Measurements from ENCODE around the gene APOA1.
A peak's percentile ranks its signal among the peaks of the same experiment; 100 is the strongest.
"Not testable (repeated sequence)": the region's sequence is repeated elsewhere in the genome, so short reads cannot be mapped to it uniquely, and the experiment has no call there.

APOA1 gene

DNA sequence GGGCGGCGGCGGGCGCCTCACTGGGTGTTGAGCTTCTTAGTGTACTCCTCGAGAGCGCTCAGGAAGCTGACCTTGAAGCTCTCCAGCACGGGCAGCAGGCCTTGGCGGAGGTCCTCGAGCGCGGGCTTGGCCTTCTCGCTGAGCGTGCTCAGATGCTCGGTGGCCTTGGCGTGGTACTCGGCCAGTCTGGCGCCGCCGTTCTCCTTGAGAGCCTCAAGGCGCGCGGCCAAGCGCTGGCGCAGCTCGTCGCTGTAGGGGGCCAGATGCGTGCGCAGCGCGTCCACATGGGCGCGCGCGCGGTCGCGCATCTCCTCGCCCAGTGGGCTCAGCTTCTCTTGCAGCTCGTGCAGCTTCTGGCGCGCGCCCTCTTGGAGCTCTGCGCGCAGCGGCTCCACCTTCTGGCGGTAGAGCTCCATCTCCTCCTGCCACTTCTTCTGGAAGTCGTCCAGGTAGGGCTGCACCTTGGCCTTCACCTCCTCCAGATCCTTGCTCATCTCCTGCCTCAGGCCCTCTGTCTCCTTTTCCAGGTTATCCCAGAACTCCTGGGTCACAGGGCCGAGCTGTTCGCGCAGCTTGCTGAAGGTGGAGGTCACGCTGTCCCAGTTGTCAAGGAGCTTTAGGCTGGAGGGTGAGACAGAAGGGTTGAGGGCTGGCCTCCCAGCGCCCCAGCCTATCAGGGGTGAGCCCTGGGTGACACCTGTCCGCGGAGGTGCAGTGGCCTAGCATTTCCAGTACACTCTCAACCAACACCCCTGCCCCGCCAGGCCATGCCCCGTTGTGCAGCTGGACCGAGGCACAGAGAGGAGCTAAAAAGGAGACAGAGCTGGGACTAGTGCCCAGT lies 1.4 kb downstream of the APOA1 start:
- DNase-seq (ENCODE audit: insufficient read length, low spot score), result peak; percentile 90
- FAIRE-seq, result no peak
- TF ChIP-seq, protein P1, sequence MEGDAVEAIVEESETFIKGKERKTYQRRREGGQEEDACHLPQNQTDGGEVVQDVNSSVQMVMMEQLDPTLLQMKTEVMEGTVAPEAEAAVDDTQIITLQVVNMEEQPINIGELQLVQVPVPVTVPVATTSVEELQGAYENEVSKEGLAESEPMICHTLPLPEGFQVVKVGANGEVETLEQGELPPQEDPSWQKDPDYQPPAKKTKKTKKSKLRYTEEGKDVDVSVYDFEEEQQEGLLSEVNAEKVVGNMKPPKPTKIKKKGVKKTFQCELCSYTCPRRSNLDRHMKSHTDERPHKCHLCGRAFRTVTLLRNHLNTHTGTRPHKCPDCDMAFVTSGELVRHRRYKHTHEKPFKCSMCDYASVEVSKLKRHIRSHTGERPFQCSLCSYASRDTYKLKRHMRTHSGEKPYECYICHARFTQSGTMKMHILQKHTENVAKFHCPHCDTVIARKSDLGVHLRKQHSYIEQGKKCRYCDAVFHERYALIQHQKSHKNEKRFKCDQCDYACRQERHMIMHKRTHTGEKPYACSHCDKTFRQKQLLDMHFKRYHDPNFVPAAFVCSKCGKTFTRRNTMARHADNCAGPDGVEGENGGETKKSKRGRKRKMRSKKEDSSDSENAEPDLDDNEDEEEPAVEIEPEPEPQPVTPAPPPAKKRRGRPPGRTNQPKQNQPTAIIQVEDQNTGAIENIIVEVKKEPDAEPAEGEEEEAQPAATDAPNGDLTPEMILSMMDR (IDR thresholded peaks at IDR 0.05; ENCODE audit: insufficient read depth, missing control alignments), result peak; percentile 62

DNA sequence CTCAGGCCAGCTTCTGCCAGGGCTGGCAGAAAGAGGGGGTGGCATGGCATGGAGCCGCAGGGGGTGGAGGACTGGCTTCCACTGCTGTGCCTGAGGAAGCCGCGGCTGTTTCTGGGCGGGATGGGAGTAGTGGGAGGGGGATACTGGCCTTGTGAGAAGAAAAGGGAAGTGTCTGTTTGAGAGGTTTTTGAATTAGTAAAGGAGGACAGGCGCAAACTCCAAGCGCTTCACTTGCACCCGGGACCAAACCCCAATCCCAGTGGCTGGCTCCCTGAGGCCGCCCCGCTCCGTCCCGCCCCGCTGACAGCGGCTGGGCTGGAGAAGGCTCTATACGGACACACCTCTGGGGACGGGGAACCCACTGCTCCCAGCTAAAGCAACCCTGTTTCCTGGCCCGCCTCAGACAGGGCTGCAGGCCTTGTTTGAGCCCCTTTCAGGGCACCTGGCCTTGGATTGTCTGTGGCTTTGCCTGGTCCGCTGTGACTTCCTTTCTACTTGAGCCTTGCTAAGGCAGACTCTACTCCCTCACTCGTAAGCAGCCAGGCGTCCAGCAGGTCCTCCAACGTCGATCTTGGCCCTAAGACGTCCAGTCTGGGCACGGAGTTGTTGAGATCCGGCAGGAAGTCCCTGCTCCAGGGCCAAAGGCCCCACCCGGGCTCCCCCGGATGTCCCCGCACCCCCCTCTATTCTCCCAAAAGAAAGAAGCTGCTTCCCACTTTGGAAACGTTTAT lies 2.2 kb downstream of the APOA1 start:
- no peak for FAIRE-seq

DNA sequence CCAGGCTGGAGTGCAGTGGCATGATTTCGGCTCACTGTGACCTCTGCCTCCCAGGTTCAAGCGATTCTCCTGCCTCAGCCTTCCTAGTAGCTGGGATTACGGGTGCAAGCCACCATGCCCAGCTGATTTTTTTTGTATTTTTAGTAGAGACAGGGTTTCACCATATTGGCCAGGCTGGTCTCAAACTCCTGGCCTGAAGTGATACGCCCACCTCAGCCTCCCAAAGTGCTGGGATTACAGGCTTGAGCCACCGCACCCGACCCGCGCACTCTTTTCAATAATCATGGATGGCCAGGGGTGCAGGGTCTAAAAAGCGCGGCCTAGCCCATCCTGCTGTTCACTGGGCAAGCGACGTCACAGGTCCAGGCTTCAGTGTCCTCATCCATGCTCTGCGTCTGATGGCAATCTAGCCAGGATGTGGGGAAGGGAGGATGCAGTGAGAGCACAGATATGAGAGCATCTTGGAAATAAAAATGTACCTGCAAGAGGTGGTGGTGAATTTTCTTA lies 2.8 kb downstream of the APOA1 start:
- FAIRE-seq; DNase-seq (ENCODE audit: insufficient read length, low spot score): not testable (repeated sequence)

More for the DNA sequence above, 2.2 kb downstream of the APOA1 start:
- no peak for DNase-seq (ENCODE audit: insufficient read length, low spot score)
- TF ChIP-seq, protein P1 (IDR thresholded peaks at IDR 0.05; ENCODE audit: insufficient read depth, missing control alignments), result no peak

DNA sequence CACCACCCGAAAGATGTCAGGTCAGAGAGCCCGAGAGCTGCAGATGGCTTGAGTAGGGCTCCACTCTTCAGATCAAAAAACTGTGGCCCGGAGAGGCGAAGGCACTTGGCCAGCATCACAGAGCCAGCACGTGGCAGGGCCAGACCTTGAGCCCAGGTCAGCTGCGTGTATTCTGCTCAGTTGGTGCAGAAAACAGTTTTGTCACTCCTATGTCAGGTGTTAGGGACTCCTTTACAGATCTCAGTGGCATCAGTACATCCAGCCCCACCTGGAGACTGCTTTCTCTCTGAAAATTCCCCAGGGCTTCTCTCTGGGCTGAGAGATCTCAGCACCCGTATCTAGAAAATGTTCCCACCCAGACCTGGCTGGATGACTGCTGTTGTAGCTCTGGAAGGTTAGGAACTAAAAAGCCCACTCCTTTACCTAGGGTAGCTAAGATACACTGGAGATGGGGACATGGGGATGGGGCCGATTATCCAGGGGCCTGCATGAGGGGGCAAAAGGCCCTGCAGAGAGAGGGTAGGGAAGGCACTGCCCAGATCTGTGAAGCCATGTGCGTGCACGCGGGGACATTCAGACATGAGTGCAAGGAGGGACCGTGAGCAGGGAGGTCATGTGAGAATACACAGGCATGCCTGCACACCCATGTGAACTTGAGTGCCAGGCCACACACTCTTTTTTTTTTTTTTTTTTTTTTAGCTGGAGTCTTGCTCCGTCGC lies 3.4 kb downstream of the APOA1 start:
- FAIRE-seq (no peak), DNase-seq (ENCODE audit: insufficient read length, low spot score) (no peak)
- TF ChIP-seq, protein P1 (IDR thresholded peaks at IDR 0.05; ENCODE audit: insufficient read depth, missing control alignments), result no peak

DNA sequence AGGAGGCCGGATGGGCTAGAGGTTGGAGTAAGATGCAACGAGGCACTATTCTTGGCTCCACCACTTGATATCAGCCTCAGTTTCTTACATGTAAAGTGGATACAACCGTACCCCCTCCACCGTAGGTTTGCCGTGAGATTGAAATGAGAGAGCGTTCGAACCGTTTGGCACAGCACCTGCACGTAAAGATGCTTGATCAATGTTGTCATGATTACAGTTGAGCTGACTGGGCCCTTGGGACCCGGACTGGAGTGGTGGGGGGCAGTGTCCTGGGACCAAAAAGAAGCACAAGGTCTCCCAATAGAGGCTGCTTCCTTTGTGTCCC lies 4.0 kb downstream of the APOA1 start:
- TF ChIP-seq, protein P1 (IDR thresholded peaks at IDR 0.05; ENCODE audit: insufficient read depth, missing control alignments), result no peak
- DNase-seq (ENCODE audit: insufficient read length, low spot score), result no peak
- FAIRE-seq, result no peak

DNA sequence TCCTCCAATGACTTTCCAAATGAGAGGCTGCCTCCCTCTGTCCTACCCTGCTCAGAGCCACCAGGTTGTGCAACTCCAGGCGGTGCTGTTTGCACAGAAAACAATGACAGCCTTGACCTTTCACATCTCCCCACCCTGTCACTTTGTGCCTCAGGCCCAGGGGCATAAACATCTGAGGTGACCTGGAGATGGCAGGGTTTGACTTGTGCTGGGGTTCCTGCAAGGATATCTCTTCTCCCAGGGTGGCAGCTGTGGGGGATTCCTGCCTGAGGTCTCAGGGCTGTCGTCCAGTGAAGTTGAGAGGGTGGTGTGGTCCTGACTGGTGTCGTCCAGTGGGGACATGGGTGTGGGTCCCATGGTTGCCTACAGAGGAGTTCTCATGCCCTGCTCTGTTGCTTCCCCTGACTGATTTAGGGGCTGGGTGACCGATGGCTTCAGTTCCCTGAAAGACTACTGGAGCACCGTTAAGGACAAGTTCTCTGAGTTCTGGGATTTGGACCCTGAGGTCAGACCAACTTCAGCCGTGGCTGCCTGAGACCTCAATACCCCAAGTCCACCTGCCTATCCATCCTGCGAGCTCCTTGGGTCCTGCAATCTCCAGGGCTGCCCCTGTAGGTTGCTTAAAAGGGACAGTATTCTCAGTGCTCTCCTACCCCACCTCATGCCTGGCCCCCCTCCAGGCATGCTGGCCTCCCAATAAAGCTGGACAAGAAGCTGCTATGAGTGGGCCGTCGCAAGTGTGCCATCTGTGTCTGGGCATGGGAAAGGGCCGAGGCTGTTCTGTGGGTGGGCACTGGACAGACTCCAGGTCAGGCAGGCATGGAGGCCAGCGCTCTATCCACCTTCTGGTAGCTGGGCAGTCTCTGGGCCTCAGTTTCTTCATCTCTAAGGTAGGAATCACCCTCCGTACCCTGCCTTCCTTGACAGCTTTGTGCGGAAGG lies 4.8 kb downstream of the APOA1 start:
- FAIRE-seq (no peak), DNase-seq (ENCODE audit: insufficient read length, low spot score) (no peak)
- TF ChIP-seq, protein P1 (IDR thresholded peaks at IDR 0.05; ENCODE audit: insufficient read depth, missing control alignments), result no peak
